Liver (tissue), 9 donors: ENCODE data around the gene MORC4. TPM values are rescaled to one million over a fixed set of nuclear protein-coding genes. Genes with fewer than 3 reads are reported as not detected.

Experiments
- DNase-seq: peaks from one replicate; pipeline ENCODE4 v3.0.0-alpha.2; 2017; ENCODE audit warnings: low spot score
- H3K27ac ChIP-seq, 2 donors: one replicate each; pipeline ENCODE4 v1.7.0; 2013; ENCODE audit warnings: inconsistent platforms in 2 of 2, low read length in 2 of 2, control low read depth in 1 of 2, low read depth in 1 of 2, mild to moderate bottlenecking in 1 of 2
- H3K27me3 ChIP-seq, 4 donors: one replicate each; pipeline versions ENCODE4 v1.6.1 to v1.7.0; 2013; ENCODE audit warnings: low read length in 3 of 4, inconsistent platforms in 1 of 4, mild to moderate bottlenecking in 1 of 4, moderate library complexity in 1 of 4; ENCODE audit not compliant: control insufficient read depth in 4 of 4, insufficient read depth in 4 of 4
- H3K36me3 ChIP-seq, 4 donors: one replicate each; pipeline versions ENCODE4 v1.6.1 to v1.7.0; 2013; ENCODE audit warnings: low read length in 3 of 4, mild to moderate bottlenecking in 3 of 4, low read depth in 1 of 4, moderate library complexity in 1 of 4; ENCODE audit not compliant: control insufficient read depth in 4 of 4, insufficient read depth in 3 of 4
- H3K4me1 ChIP-seq, 4 donors: one replicate each; pipeline versions ENCODE4 v1.6.1 to v1.7.0; 2013; ENCODE audit warnings: low read length in 3 of 4, mild to moderate bottlenecking in 3 of 4, moderate library complexity in 1 of 4; ENCODE audit not compliant: control insufficient read depth in 4 of 4, insufficient read depth in 4 of 4
- H3K4me3 ChIP-seq, 3 donors: one replicate each; pipeline versions ENCODE4 v1.6.1 to v1.7.0; 2013; ENCODE audit warnings: low read length in 3 of 3, control low read depth in 1 of 3, low read depth in 1 of 3, mild to moderate bottlenecking in 1 of 3
- H3K9ac ChIP-seq, 2 donors: one replicate each; pipeline ENCODE4 v1.7.0; 2013; ENCODE audit warnings: low read length in 2 of 2, mild to moderate bottlenecking in 2 of 2, moderate library complexity in 2 of 2, control low read depth in 1 of 2, low read depth in 1 of 2
- H3K9me3 ChIP-seq, 4 donors: one replicate each; pipeline versions ENCODE4 v1.6.1 to v1.7.0; 2013; ENCODE audit warnings: low read length in 3 of 4; ENCODE audit not compliant: control insufficient read depth in 4 of 4
- EGR1 ChIP-seq, 2 donors: IDR thresholded peaks; 2 replicates each; pipeline ENCODE4 v1.6.1; 2016 to 2018; ENCODE audit warnings: antibody characterized with exemption in 2 of 2, low read depth in 2 of 2
- FOXA1 ChIP-seq: IDR thresholded peaks from 2 replicates; pipeline ENCODE4 v1.6.1; 2016; ENCODE audit warnings: antibody characterized with exemption
- FOXA2 ChIP-seq: IDR thresholded peaks from 2 replicates; pipeline ENCODE4 v1.6.1; 2016; ENCODE audit warnings: antibody characterized with exemption
- GABPA ChIP-seq, 2 donors: IDR thresholded peaks in 1 of 2; conservative IDR thresholded peaks in 1 of 2; 2 replicates each; pipeline ENCODE4 v1.6.1; 2016; ENCODE audit warnings: antibody characterized with exemption in 2 of 2, mild to moderate bottlenecking in 1 of 2, moderate library complexity in 1 of 2
- HNF4A ChIP-seq, 2 donors: conservative IDR thresholded peaks; 2 replicates each; pipeline ENCODE4 v1.6.1; 2016; ENCODE audit warnings: antibody characterized with exemption in 2 of 2, mild to moderate bottlenecking in 2 of 2
- HNF4G ChIP-seq: IDR thresholded peaks from 2 replicates; pipeline ENCODE4 v1.6.1; 2016; ENCODE audit warnings: antibody characterized with exemption
- JUND ChIP-seq, 2 donors: IDR thresholded peaks; 2 replicates each; pipeline ENCODE4 v1.6.1; 2016; ENCODE audit warnings: antibody characterized with exemption in 2 of 2
- NR2F2 ChIP-seq: IDR thresholded peaks from 2 replicates; pipeline ENCODE4 v1.6.1; 2016; ENCODE audit warnings: antibody characterized with exemption
- RAD21 ChIP-seq, 2 donors: IDR thresholded peaks; 2 replicates each; pipeline ENCODE4 v1.6.1; 2016; ENCODE audit warnings: antibody characterized with exemption in 2 of 2, mild to moderate bottlenecking in 2 of 2
- RXRA ChIP-seq, 2 donors: IDR thresholded peaks; 2 replicates each; pipeline ENCODE4 v1.6.1; 2017 to 2018; ENCODE audit warnings: antibody characterized with exemption in 2 of 2, mild to moderate bottlenecking in 1 of 2
- SP1 ChIP-seq: IDR thresholded peaks from 2 replicates; pipeline ENCODE4 v1.6.1; 2018; ENCODE audit warnings: antibody characterized with exemption, mild to moderate bottlenecking
- TAF1 ChIP-seq: conservative IDR thresholded peaks from 2 replicates; pipeline ENCODE4 v1.6.1; 2016; ENCODE audit warnings: antibody characterized with exemption, mild to moderate bottlenecking
- YY1 ChIP-seq: IDR thresholded peaks from 2 replicates; pipeline ENCODE4 v1.6.1; 2016; ENCODE audit warnings: antibody characterized with exemption, mild to moderate bottlenecking
- WGBS: extraction: QIAGEN DNeasy Blood & Tissue Kit; methylation state at CpG from one replicate; pipeline ENCODE4 v1.1.7; 2013; 5-methylcytosine and 5-hydroxymethylcytosine counted together
- polyA plus RNA-seq, 2 donors: library from polyadenylated mRNA; stranded (reverse) in 1 of 2; unstranded in 1 of 2; fragments of 200-250 nt in 1 of 2; fragments of >200 nt in 1 of 2; fragmentation: Nextera tagmentation in 1 of 2; extraction: Ambion mirVana in 1 of 2; gene quantifications; one replicate each; pipeline versions ENCODE4 v1.2.1 to v1.2.3, GENCODE V29; 2013 to 2015
- total RNA-seq, 2 donors: library from RNA; depleted of rRNA; stranded (reverse); fragments of >200 nt; gene quantifications; one replicate each; pipeline ENCODE4 v1.2.3, GENCODE V29; 2014
- TF ChIP-seq, protein P1 (sequence below): fragments of 150-350 bp; IDR thresholded peaks from 2 replicates; pipeline ENCODE4 v1.5.1; 2017; ENCODE audit warnings: improper control_type of control experiment, low read depth, low read length; ENCODE audit not compliant: missing input control
- TF ChIP-seq, protein P2 (sequence below): IDR thresholded peaks from 2 replicates; pipeline ENCODE4 v1.6.1; 2016; ENCODE audit warnings: antibody characterized with exemption, mild to moderate bottlenecking
- TF ChIP-seq, protein P3 (sequence below): IDR thresholded peaks from 2 replicates; pipeline ENCODE4 v1.6.1; 2016; ENCODE audit warnings: antibody characterized with exemption
- TF ChIP-seq, protein P4 (sequence below): IDR thresholded peaks from 2 replicates; pipeline ENCODE4 v1.6.1; 2016; ENCODE audit warnings: antibody characterized with exemption
- TF ChIP-seq, protein P5 (sequence below): IDR thresholded peaks from 2 replicates; pipeline ENCODE4 v1.6.1; 2016; ENCODE audit warnings: antibody characterized with exemption
- donor health status: healthy.
- donor health status: healthy.
- donor health status: healthy.
- donor health status: healthy.
- donor health status: healthy.

MORC4 gene
- total and polyA plus RNA-seq, 4 donors: 5.8 to 11.0 (median 8.4) TPM

DNA sequence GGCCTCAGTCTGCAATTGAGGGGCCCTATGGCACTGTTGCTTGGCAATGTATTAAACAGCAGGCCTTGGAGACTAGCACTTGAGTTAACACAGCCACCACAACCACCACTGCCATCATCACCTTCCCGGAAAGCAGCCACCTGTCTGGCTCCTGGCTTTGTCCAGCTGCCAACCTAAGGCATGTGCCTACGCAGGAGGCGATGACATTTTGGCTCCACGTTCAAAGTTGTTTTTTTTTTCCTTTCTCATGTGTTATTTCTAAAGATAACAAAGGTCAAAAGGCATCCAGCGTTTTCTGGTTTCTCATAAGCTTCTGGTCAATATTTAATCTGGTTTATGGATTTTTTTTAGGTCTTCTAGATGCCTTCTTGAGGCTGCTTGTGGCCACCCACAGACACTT, 72.3 kb downstream of the MORC4 start:
- H3K4me3 ChIP-seq: peak overlapping the region in 2 of 3 donors; percentile 37 to 68
- peaks cover 3 to 33% (median 21%) of the 10 kb centered on the region in 4 donors for H3K4me1 ChIP-seq
- H3K27me3 ChIP-seq: no peaks in the 10 kb centered on the region
- TF ChIP-seq RXRA (IDR thresholded peaks at IDR 0.05): peak; percentile 70 to 89
- TF ChIP-seq, protein P1, sequence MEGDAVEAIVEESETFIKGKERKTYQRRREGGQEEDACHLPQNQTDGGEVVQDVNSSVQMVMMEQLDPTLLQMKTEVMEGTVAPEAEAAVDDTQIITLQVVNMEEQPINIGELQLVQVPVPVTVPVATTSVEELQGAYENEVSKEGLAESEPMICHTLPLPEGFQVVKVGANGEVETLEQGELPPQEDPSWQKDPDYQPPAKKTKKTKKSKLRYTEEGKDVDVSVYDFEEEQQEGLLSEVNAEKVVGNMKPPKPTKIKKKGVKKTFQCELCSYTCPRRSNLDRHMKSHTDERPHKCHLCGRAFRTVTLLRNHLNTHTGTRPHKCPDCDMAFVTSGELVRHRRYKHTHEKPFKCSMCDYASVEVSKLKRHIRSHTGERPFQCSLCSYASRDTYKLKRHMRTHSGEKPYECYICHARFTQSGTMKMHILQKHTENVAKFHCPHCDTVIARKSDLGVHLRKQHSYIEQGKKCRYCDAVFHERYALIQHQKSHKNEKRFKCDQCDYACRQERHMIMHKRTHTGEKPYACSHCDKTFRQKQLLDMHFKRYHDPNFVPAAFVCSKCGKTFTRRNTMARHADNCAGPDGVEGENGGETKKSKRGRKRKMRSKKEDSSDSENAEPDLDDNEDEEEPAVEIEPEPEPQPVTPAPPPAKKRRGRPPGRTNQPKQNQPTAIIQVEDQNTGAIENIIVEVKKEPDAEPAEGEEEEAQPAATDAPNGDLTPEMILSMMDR: no peak
- TF ChIP-seq RAD21 (IDR thresholded peaks at IDR 0.05): peak in 1 of 2 donors; percentile 31
- peak; percentile 71 to 81 for TF ChIP-seq HNF4A (conservative IDR thresholded peaks at IDR 0.05)
- peak; percentile 67 for TF ChIP-seq NR2F2
- no peak for TF ChIP-seq TAF1
- TF ChIP-seq FOXA1: no peak
- TF ChIP-seq EGR1 (IDR thresholded peaks at IDR 0.05; ENCODE audit: low read depth in 2 of 2): peak in 1 of 2 donors; percentile 69
- TF ChIP-seq SP1: peak; percentile 66
- TF ChIP-seq, protein P2, sequence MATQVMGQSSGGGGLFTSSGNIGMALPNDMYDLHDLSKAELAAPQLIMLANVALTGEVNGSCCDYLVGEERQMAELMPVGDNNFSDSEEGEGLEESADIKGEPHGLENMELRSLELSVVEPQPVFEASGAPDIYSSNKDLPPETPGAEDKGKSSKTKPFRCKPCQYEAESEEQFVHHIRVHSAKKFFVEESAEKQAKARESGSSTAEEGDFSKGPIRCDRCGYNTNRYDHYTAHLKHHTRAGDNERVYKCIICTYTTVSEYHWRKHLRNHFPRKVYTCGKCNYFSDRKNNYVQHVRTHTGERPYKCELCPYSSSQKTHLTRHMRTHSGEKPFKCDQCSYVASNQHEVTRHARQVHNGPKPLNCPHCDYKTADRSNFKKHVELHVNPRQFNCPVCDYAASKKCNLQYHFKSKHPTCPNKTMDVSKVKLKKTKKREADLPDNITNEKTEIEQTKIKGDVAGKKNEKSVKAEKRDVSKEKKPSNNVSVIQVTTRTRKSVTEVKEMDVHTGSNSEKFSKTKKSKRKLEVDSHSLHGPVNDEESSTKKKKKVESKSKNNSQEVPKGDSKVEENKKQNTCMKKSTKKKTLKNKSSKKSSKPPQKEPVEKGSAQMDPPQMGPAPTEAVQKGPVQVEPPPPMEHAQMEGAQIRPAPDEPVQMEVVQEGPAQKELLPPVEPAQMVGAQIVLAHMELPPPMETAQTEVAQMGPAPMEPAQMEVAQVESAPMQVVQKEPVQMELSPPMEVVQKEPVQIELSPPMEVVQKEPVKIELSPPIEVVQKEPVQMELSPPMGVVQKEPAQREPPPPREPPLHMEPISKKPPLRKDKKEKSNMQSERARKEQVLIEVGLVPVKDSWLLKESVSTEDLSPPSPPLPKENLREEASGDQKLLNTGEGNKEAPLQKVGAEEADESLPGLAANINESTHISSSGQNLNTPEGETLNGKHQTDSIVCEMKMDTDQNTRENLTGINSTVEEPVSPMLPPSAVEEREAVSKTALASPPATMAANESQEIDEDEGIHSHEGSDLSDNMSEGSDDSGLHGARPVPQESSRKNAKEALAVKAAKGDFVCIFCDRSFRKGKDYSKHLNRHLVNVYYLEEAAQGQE: no peak
- peak in 1 of 2 donors; percentile 76 for TF ChIP-seq JUND (IDR thresholded peaks at IDR 0.05)
- TF ChIP-seq, protein P3, sequence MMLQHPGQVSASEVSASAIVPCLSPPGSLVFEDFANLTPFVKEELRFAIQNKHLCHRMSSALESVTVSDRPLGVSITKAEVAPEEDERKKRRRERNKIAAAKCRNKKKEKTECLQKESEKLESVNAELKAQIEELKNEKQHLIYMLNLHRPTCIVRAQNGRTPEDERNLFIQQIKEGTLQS: peak; percentile 32
- TF ChIP-seq GABPA (IDR thresholded peaks at IDR 0.05 in 1 of 2, conservative IDR thresholded peaks at IDR 0.05 in 1 of 2): no peak
- no peak for TF ChIP-seq FOXA2
- TF ChIP-seq, protein P4, sequence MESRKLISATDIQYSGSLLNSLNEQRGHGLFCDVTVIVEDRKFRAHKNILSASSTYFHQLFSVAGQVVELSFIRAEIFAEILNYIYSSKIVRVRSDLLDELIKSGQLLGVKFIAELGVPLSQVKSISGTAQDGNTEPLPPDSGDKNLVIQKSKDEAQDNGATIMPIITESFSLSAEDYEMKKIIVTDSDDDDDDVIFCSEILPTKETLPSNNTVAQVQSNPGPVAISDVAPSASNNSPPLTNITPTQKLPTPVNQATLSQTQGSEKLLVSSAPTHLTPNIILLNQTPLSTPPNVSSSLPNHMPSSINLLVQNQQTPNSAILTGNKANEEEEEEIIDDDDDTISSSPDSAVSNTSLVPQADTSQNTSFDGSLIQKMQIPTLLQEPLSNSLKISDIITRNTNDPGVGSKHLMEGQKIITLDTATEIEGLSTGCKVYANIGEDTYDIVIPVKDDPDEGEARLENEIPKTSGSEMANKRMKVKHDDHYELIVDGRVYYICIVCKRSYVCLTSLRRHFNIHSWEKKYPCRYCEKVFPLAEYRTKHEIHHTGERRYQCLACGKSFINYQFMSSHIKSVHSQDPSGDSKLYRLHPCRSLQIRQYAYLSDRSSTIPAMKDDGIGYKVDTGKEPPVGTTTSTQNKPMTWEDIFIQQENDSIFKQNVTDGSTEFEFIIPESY: peak; percentile 62
- no peak for TF ChIP-seq HNF4G
- TF ChIP-seq, protein P5, sequence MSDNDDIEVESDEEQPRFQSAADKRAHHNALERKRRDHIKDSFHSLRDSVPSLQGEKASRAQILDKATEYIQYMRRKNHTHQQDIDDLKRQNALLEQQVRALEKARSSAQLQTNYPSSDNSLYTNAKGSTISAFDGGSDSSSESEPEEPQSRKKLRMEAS: peak; percentile 89
- TF ChIP-seq YY1: peak; percentile 67
- H3K36me3 ChIP-seq: no peaks in the 10 kb centered on the region
- no peak for DNase-seq
- peak overlapping the region; percentile 75 to 79 for H3K27ac ChIP-seq
- no peaks in the 10 kb centered on the region for H3K9me3 ChIP-seq
- WGBS: 34% methylated on average over 5 of the region's 5 CpGs
- H3K9ac ChIP-seq: peak overlapping the region in 1 of 2 donors; percentile 67
